ENCODE measurements around the gene FAM186B.

The FAM186B gene

GRCh38 chr12:49567611-49568441 lies 37.6 kb downstream of the FAM186B start, which contains the start of gene MCRS1:
TSS of gene MCRS1 (minus strand) at chr12:49568142. CDS start at chr12:49566731, 1,411 bp downstream.
- peak; percentile 98 for DNase-seq (ENCODE audit: low read depth)
- TF ChIP-seq CTCF (IDR thresholded peaks at IDR 0.05; ENCODE audit: insufficient read depth, low read depth, low read length, missing control alignments), result no peak

GRCh38 chr12:49567302-49567610 lies 38.2 kb downstream of the FAM186B start:
- TF ChIP-seq CTCF (IDR thresholded peaks at IDR 0.05; ENCODE audit: insufficient read depth, low read depth, low read length, missing control alignments), result no peak
- peak overlapping the region; percentile 95 for H3K4me3 ChIP-seq (ENCODE audit: low read depth, low read length)
- DNase-seq (ENCODE audit: low read depth), result peak; percentile 15

More at GRCh38 chr12:49567611-49568441, 37.6 kb downstream of the FAM186B start, which contains the start of gene MCRS1:
- peak within 1 kb of the TSS; percentile 95 for H3K4me3 ChIP-seq (ENCODE audit: low read depth, low read length)

- DNase-seq (ENCODE audit: low read depth), result no peak
- no peak overlapping the region for H3K4me3 ChIP-seq (ENCODE audit: low read depth, low read length)
- no peak for TF ChIP-seq CTCF (IDR thresholded peaks at IDR 0.05; ENCODE audit: insufficient read depth, low read depth, low read length, missing control alignments)
Measured at GRCh38 chr12:49566361-49566760, 39.1 kb downstream of the FAM186B start.

- no peak for TF ChIP-seq CTCF (IDR thresholded peaks at IDR 0.05; ENCODE audit: insufficient read depth, low read depth, low read length, missing control alignments)
- no peak for DNase-seq (ENCODE audit: low read depth)
- H3K4me3 ChIP-seq (ENCODE audit: low read depth, low read length), result no peak overlapping the region
Measured at GRCh38 chr12:49565406-49566265, 39.8 kb downstream of the FAM186B start.

GRCh38 chr12:49564686-49565405 lies 40.6 kb downstream of the FAM186B start:
- H3K4me3 ChIP-seq (ENCODE audit: low read depth, low read length), result no peak overlapping the region
- TF ChIP-seq CTCF (IDR thresholded peaks at IDR 0.05; ENCODE audit: insufficient read depth, low read depth, low read length, missing control alignments), result no peak
- DNase-seq (ENCODE audit: low read depth), result no peak

GRCh38 chr12:49563951-49564685 lies 41.3 kb downstream of the FAM186B start:
- no peak for TF ChIP-seq CTCF (IDR thresholded peaks at IDR 0.05; ENCODE audit: insufficient read depth, low read depth, low read length, missing control alignments)
- no peak for DNase-seq (ENCODE audit: low read depth)
- H3K4me3 ChIP-seq (ENCODE audit: low read depth, low read length), result no peak overlapping the region
